ENCODE data around the gene AS3MT. TPM values are rescaled to one million over a fixed set of nuclear protein-coding genes. Genes with fewer than 3 reads are reported as not detected.

The AS3MT gene
- polyA plus RNA-seq, 1 of the 3 experiments (the other 2 are of a cell fraction), result 9.0 TPM

DNA sequence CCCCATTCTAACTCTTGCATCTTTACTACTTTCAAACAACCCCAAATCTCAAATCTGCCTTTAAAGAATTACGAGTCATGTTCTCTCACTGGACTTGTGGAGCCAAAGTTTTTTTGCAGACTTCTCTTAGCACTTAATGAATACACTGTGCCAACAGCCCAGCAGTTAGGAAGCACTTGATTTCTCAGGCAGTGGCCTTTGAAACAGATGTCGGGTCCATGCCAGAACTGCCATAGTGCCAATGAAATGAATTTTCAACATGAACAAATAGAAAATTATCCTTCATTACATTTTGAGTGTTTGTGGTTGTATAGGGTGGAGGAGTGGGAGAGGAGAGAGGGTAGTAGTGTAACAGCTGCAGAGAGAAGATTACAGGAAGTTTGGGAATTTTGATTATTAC, 9.4 kb upstream of the AS3MT start:
- Histone ChIP-seq H4K20me1 (ENCODE audit: insufficient read depth) (no peaks in the 10 kb centered on the region), H3K9ac (no peak overlapping the region), H3K79me2 (ENCODE audit: insufficient read depth) (peaks cover 31% of the 10 kb centered on the region), H3K27me3 (ENCODE audit: insufficient read depth) (no peaks in the 10 kb centered on the region), H3K36me3 (replicated peaks in 1 of 2; ENCODE audit: control insufficient read depth in 1 of 2, insufficient read depth in 2 of 2, low read length in 1 of 2) (peaks cover 8 to 29% of the 10 kb centered on the region in 2 experiments), H3K9me3 (no peaks in the 10 kb centered on the region), H3K4me3 (ENCODE audit: low read depth in 2 of 2, low read length in 1 of 2) (no peak overlapping the region), H3K4me2 (no peak overlapping the region), H3K9me2 (no peaks in the 10 kb centered on the region), H3K27ac (ENCODE audit: low read depth in 2 of 2, low read length in 1 of 2) (no peak overlapping the region), H3K4me1 (ENCODE audit: control insufficient read depth in 1 of 2, insufficient read depth in 2 of 2, low read depth in 1 of 2, low read length in 1 of 2) (peaks cover 0 to 18% of the 10 kb centered on the region in 2 experiments; a peak in 1 of 4 replicates), H3F3A (replicated peaks; ENCODE audit: insufficient read depth) (peaks cover 15% of the 10 kb centered on the region), H2AFZ (ENCODE audit: low read depth) (no peak overlapping the region)
- no peak for DNase-seq
- ChIA-PET CTCF (interaction anchor here (1.6 to 1.8 kb wide), 2 partner anchors 9 to 58 kb away, joined by 5 read pairs; partner anchors contain the start of gene CNNM2), POLR2A (interaction anchor here (1.1 kb wide), 1 partner anchor 10 kb away, joined by 3 read pairs; the partner anchor contains the start of gene AS3MT)
- TF ChIP-seq FOSL2 (IDR thresholded peaks at IDR 0.05; ENCODE audit: borderline replicate concordance, low read depth), result no peak
- no peak for TF ChIP-seq FOXM1 (IDR thresholded peaks at IDR 0.05; ENCODE audit: low read depth)
- TF ChIP-seq, protein P1, sequence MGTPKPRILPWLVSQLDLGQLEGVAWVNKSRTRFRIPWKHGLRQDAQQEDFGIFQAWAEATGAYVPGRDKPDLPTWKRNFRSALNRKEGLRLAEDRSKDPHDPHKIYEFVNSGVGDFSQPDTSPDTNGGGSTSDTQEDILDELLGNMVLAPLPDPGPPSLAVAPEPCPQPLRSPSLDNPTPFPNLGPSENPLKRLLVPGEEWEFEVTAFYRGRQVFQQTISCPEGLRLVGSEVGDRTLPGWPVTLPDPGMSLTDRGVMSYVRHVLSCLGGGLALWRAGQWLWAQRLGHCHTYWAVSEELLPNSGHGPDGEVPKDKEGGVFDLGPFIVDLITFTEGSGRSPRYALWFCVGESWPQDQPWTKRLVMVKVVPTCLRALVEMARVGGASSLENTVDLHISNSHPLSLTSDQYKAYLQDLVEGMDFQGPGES (IDR thresholded peaks at IDR 0.05; ENCODE audit: low read depth, low read length), result no peak
- TF ChIP-seq, protein P2, sequence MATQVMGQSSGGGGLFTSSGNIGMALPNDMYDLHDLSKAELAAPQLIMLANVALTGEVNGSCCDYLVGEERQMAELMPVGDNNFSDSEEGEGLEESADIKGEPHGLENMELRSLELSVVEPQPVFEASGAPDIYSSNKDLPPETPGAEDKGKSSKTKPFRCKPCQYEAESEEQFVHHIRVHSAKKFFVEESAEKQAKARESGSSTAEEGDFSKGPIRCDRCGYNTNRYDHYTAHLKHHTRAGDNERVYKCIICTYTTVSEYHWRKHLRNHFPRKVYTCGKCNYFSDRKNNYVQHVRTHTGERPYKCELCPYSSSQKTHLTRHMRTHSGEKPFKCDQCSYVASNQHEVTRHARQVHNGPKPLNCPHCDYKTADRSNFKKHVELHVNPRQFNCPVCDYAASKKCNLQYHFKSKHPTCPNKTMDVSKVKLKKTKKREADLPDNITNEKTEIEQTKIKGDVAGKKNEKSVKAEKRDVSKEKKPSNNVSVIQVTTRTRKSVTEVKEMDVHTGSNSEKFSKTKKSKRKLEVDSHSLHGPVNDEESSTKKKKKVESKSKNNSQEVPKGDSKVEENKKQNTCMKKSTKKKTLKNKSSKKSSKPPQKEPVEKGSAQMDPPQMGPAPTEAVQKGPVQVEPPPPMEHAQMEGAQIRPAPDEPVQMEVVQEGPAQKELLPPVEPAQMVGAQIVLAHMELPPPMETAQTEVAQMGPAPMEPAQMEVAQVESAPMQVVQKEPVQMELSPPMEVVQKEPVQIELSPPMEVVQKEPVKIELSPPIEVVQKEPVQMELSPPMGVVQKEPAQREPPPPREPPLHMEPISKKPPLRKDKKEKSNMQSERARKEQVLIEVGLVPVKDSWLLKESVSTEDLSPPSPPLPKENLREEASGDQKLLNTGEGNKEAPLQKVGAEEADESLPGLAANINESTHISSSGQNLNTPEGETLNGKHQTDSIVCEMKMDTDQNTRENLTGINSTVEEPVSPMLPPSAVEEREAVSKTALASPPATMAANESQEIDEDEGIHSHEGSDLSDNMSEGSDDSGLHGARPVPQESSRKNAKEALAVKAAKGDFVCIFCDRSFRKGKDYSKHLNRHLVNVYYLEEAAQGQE (IDR thresholded peaks at IDR 0.05; ENCODE audit: low read depth, low read length), result no peak
- TF ChIP-seq GATA2 (CRISPR knock-in tag; IDR thresholded peaks at IDR 0.05), result no peak
- TF ChIP-seq, protein P3, sequence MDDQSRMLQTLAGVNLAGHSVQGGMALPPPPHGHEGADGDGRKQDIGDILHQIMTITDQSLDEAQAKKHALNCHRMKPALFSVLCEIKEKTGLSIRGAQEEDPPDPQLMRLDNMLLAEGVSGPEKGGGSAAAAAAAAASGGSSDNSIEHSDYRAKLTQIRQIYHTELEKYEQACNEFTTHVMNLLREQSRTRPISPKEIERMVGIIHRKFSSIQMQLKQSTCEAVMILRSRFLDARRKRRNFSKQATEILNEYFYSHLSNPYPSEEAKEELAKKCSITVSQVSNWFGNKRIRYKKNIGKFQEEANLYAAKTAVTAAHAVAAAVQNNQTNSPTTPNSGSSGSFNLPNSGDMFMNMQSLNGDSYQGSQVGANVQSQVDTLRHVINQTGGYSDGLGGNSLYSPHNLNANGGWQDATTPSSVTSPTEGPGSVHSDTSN (IDR thresholded peaks at IDR 0.05), result no peak
- TF ChIP-seq YY1 (IDR thresholded peaks at IDR 0.05; ENCODE audit: low read depth), result no peak
- TF ChIP-seq, protein P4, sequence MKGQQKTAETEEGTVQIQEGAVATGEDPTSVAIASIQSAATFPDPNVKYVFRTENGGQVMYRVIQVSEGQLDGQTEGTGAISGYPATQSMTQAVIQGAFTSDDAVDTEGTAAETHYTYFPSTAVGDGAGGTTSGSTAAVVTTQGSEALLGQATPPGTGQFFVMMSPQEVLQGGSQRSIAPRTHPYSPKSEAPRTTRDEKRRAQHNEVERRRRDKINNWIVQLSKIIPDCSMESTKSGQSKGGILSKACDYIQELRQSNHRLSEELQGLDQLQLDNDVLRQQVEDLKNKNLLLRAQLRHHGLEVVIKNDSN (IDR thresholded peaks at IDR 0.05; ENCODE audit: borderline replicate concordance, low read depth), result no peak
- TF ChIP-seq NRF1 (IDR thresholded peaks at IDR 0.05; ENCODE audit: low read depth, low read length), result no peak
- TF ChIP-seq, protein P5, sequence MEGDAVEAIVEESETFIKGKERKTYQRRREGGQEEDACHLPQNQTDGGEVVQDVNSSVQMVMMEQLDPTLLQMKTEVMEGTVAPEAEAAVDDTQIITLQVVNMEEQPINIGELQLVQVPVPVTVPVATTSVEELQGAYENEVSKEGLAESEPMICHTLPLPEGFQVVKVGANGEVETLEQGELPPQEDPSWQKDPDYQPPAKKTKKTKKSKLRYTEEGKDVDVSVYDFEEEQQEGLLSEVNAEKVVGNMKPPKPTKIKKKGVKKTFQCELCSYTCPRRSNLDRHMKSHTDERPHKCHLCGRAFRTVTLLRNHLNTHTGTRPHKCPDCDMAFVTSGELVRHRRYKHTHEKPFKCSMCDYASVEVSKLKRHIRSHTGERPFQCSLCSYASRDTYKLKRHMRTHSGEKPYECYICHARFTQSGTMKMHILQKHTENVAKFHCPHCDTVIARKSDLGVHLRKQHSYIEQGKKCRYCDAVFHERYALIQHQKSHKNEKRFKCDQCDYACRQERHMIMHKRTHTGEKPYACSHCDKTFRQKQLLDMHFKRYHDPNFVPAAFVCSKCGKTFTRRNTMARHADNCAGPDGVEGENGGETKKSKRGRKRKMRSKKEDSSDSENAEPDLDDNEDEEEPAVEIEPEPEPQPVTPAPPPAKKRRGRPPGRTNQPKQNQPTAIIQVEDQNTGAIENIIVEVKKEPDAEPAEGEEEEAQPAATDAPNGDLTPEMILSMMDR (IDR thresholded peaks at IDR 0.05), result no peak
- WGBS (ENCODE audit: low lambda C conversion rate), result 98% methylated on average over 2 of the region's 2 CpGs

Data from SK-N-SH (cell line).